Glomerular visceral epithelial cell (primary cell): Measurements from ENCODE around the gene TCN2.
"Not testable (repeated sequence)": the region's sequence is repeated elsewhere in the genome, so short reads cannot be mapped to it uniquely, and the experiment has no call there.

Experiments
- DNase-seq: peaks from one replicate; pipeline ENCODE4 v3.0.0-alpha.2; 2016; ENCODE audit errors: extremely low spot score

The TCN2 gene

GRCh38 chr22:30609260-30610185, 2.5 kb downstream of the TCN2 start:
- DNase-seq = peak; percentile 83

DNA sequence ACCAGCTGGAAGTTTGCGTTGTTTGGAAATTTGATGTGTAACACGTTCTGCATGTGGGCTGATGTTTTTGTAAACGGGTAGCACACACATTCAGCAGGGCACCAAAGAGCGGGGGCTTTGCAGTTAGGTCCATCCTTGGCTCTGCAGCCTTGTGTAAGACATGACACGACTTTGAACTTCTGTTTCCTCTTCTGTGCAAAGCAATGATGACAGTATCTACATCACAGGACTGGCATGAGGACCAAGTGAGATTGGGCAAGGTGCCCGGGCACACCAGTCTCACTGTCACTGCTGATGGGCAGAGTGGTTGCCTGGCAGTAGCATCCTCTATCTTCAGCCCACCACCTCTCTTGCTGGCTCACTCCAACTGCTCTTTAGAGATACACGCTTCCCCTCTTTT, 3.3 kb downstream of the TCN2 start:
- DNase-seq = no peak

GRCh38 chr22:30611197-30611596, 4.2 kb downstream of the TCN2 start:
- no peak for DNase-seq

DNA sequence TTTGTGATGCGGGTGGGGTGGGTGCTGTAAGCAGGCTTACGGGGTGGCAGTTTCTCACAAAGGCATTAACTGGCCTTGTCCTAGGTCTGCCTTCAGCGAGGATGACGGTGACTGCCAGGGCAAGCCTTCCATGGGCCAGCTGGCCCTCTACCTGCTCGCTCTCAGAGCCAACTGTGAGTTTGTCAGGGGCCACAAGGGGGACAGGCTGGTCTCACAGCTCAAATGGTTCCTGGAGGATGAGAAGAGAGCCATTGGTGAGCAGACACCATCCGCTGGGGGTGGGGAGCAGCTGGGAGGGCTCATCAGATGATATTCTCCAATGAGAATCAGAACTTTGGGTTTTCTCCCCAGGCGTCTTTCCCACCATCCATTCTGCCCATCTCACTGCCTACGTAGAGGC, 5.8 kb downstream of the TCN2 start:
- no peak for DNase-seq

GRCh38 chr22:30614268-30614667, 7.3 kb downstream of the TCN2 start:
- no peak for DNase-seq

DNA sequence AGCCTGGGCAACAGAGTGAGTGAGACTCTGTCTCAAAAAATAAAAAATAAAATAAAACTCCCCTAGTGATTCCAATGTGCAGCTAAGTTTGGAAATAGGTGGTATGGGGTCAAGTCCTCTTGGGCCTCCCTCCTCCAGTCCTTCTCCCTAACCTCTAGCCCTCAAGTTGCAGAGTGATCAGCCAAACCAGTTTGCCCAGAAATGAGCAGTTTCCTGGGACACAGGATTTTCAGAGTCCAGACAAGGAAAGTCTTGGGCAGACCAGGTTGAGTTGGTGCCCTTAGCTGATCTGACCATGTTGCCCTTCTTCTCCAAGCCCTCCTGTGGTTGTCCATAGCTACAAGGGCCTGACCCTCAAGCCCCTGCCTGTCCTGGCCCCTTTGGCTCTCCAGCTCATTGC, 7.9 kb downstream of the TCN2 start:
- no peak for DNase-seq

DNA sequence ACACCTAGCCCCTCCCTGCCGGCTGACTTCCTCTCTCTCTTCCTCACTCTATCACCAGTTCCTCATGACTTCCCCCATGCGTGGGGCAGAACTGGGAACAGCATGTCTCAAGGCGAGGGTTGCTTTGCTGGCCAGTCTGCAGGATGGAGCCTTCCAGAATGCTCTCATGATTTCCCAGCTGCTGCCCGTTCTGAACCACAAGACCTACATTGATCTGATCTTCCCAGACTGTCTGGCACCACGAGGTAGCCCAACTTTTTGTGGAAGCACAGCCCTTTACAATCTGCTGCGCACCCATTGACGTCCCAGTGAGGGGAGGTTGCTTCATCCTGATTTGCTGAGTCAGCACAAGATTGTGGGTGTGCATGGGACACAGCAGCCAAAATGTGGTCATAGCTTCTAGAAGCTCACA, 8.6 kb downstream of the TCN2 start:
- DNase-seq = no peak

- DNase-seq = no peak
These were observed 10.8 kb downstream of the TCN2 start for GRCh38 chr22:30617819-30618218.

DNA sequence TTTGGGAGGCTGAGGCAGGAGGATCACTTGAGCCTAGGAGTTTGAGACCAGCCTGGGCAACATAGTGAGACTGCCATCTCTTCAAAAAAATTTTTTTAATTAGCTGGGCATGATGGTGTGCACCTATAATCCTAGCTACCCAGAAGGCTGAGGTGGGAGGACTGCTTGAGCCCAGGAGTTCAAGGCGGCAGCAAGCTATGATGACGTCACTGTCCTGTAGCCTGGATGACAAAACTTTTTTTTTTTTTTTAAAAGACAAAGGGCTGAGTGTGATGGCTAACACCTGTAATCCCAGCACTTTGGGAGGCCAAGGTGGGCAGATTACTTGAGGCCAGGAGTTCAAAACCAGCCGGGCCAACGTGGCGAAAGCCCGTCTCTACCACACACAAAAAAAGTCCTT, 12.9 kb downstream of the TCN2 start:
- DNase-seq = not testable (repeated sequence)

DNA sequence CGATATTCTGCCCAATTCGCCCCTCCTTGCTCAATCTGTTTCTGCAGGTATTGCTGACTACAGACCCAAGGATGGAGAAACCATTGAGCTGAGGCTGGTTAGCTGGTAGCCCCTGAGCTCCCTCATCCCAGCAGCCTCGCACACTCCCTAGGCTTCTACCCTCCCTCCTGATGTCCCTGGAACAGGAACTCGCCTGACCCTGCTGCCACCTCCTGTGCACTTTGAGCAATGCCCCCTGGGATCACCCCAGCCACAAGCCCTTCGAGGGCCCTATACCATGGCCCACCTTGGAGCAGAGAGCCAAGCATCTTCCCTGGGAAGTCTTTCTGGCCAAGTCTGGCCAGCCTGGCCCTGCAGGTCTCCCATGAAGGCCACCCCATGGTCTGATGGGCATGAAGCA, 19.4 kb downstream of the TCN2 start:
- no peak for DNase-seq

- DNase-seq = no peak
These were observed 20.5 kb downstream of the TCN2 start for GRCh38 chr22:30627471-30627870.

DNA sequence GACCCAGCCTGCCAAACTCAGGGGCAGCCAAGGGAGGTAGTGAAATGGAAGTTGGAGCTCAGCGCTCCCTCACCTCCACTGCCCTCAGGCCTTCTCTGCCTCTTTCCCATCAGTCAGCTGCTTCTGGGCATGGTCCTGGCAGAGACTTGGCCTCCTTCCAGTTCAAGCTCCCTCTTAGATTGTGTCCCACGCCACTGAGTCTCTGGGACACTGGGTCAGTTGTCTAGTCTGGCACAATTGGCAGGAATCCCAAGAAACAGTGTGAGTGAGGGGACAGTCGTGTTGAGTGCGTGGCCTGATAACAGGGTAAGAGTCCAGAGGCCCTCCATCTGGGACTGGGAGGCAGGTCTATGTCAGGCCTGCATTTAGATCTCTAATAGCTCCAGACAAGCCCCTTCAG, 21.5 kb downstream of the TCN2 start:
- no peak for DNase-seq

- DNase-seq = not testable (repeated sequence)
These were observed 24.5 kb downstream of the TCN2 start for GRCh38 chr22:30631469-30631868.

GRCh38 chr22:30634471-30635233, 27.7 kb downstream of the TCN2 start:
- DNase-seq = peak; percentile 83

DNA sequence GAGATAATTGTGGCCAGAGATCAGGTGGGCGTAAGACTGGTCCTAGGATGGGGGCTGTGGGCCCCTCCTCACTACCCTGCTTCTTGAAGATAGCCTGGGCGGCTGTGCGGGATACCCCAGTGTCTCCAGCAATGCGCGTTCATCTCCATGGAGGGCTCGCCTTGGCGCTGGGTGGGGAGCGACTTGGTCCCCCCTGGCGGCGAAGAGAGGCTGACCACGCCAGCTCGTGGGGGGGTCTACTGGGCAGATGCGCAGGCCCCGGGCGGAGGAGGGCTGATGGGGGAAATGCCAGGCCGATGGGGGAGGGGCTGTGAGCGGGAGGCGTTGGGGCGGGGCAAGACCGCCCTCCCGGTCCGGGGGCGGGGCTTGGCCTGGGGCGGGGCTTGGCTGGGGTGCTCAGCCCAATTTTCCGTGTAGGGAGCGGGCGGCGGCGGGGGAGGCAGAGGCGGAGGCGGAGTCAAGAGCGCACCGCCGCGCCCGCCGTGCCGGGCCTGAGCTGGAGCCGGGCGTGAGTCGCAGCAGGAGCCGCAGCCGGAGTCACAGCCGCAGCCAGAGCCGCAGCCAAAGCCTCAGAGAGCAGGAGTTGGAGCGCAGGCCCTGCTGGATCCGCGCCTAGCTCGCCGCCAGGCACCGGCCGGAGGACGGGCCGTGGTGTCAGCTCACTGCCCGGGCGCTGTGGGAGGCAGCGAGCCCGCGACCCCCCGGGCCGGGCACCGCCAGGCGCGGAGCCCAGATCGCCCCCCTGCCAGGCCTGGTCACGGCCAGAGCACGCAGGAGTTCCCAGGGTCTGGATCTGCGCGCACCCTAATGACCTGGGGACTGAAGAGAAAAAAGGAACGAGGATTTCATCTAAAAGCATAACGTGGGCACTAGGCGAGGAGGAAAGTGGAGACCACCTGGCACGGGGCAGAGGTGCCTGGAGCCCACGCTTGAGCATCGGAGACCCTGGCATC, 28.6 kb downstream of the TCN2 start, which contains the start of gene SLC35E4:
Gene SLC35E4 (plus strand): TSS at position 509 of the 953 bp plus-strand sequence. CDS start 670 bp downstream, outside the sequence.
- DNase-seq = peak; percentile 91

DNA sequence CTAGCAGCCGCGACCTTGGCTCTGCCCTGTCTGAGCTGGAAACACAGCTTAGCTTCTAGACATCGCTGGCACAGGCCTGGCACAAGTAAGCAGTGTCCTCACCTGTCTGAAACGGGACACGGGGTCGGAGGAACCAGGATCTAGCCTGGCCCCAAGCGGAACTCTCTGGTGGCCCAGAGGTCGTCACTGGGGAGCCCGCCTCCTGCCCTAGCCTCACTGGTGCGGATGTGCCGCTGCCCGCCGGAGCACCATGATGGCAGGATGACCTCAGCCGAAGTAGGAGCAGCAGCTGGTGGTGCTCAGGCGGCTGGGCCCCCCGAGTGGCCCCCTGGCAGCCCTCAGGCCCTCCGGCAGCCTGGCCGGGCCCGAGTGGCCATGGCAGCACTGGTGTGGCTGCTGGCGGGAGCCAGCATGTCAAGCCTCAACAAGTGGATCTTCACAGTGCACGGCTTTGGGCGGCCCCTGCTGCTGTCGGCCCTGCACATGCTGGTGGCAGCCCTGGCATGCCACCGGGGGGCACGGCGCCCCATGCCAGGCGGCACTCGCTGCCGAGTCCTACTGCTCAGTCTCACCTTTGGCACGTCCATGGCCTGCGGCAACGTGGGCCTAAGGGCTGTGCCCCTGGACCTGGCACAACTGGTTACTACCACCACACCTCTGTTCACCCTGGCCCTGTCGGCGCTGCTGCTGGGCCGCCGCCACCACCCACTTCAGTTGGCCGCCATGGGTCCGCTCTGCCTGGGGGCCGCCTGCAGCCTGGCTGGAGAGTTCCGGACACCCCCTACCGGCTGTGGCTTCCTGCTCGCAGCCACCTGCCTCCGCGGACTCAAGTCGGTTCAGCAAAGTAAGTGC, 29.5 kb downstream of the TCN2 start:
- no peak for DNase-seq

DNA sequence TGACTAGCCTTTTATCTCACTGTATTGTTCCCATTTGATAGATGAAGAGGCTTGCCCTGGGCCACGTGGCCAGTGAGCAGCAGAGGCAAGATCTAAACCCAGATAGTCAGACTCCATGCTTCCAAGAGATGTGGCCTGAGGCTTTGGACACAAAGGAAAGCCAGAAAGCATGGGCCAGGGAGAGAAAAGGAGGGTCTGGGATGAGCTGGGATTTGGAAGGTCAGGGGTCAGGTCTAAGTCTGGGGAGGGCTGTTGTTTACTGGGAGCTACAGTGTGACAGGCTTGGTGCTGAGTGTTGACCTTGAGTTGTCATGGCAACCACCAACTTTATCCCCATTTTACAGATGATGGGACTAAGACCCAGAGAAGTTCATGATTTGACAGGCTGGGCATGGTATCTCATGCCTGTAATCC, 30.7 kb downstream of the TCN2 start:
- DNase-seq = no peak

DNA sequence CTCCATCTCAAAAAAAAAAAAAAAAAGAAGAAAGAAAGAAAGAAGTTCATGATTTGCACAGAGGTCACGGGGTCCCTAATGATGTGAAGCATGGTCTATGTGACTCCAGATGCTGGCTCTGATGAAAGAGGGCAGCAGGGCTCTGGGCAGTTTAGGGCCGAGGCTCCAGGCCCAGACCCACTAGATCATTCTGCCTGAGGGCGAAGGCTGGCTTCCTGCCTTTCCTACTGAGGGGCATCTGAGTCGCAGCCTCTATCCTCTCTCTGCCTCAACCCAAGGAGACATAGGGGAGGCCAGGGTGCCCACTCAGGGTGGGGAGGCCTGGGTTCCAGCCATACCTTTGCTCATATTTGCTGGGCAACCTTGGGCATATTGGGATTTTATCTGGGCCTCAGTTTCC, 33.4 kb downstream of the TCN2 start:
- no peak for DNase-seq

DNA sequence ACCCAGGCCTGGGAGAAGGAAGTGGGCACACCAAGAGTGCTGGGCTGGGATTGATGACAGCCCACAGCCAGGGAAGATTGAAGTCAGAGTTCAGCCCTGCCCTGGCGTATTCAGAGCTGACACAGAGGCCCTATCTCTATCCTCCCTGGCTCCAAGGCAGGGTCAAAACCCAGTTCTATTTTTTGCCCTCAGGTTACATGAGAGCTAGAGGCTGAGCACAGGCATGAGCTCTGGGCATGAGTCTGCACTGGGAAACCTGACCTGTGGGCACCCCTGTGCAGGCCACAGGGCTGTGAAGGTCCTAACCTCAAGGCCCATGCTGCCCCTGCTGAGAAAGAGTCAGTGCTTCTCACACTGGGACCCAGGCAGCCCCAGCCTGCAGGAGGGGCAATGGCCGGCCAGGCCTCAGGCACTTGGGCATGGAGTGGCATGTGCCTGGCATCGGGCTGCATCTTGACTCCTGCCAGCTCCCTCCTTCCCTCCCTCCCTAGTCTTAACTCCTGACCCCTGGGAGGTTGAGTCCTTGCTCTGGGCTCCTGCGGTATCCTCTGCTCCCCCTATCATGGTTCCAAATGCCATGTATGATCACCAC, 34.0 kb downstream of the TCN2 start:
- no peak for DNase-seq
